ENCODE measurements around the gene TRAF3.
A peak's percentile ranks its signal among the peaks of the same experiment; 100 is the strongest.

The TRAF3 gene

GRCh38 chr14:102776761-102777710 lies at the start of gene TRAF3:
TSS of gene TRAF3 (plus strand) at chr14:102777449. CDS start at chr14:102870202, 92,753 bp downstream.
- DNase-seq (ENCODE audit: low read depth in 4 of 4, low spot score in 1 of 4), result peak; percentile 41 to 75 (median 65)

GRCh38 chr14:102728501-102728900 lies 48.7 kb upstream of the TRAF3 start:
- DNase-seq (ENCODE audit: low read depth in 4 of 4, low spot score in 1 of 4), result no peak

- no peak for DNase-seq (ENCODE audit: low read depth in 4 of 4, low spot score in 1 of 4)
These were observed 48.0 kb upstream of the TRAF3 start for GRCh38 chr14:102729268-102729667.

- DNase-seq (ENCODE audit: low read depth in 4 of 4, low spot score in 1 of 4), result no peak
These were observed 47.4 kb upstream of the TRAF3 start for GRCh38 chr14:102729825-102730224.

DNA sequence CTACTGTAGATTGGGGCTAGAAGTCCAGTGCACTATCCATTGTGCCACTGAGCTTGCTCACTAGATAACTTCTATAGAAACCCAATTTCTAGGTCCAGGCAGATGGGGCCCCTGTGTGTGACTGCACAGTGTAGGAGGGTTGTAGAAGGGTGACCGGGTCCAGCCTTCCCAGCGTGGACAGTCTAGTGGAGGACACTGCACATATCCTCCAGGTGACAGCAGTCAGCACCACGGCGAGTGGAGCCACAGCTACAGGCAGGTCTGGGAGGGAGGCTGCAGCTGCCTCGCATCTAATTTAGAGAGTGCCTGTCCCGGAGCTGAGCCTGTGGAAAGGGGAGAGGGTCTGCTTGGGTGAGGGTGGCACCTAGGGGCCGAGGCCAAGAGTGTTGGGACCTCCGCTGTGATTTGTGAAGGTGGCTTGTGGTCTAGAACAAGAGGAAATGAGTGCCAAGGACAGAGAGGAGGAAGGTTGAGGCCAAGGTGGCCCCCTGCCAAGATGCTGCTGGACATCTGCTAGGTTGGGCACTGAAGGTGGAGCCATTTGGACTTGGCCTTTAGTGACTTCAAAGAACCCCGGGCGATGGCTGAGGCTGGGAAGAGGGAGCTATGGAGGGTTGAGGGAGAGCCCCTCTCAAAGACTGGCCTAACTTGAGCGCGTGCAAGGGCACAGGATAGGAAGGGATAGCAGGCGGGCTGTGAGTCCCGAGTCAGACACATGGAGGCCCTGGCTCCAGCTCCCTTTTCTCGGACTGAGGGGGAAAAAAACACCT lies 46.0 kb upstream of the TRAF3 start:
- no peak for DNase-seq (ENCODE audit: low read depth in 4 of 4, low spot score in 1 of 4)

DNA sequence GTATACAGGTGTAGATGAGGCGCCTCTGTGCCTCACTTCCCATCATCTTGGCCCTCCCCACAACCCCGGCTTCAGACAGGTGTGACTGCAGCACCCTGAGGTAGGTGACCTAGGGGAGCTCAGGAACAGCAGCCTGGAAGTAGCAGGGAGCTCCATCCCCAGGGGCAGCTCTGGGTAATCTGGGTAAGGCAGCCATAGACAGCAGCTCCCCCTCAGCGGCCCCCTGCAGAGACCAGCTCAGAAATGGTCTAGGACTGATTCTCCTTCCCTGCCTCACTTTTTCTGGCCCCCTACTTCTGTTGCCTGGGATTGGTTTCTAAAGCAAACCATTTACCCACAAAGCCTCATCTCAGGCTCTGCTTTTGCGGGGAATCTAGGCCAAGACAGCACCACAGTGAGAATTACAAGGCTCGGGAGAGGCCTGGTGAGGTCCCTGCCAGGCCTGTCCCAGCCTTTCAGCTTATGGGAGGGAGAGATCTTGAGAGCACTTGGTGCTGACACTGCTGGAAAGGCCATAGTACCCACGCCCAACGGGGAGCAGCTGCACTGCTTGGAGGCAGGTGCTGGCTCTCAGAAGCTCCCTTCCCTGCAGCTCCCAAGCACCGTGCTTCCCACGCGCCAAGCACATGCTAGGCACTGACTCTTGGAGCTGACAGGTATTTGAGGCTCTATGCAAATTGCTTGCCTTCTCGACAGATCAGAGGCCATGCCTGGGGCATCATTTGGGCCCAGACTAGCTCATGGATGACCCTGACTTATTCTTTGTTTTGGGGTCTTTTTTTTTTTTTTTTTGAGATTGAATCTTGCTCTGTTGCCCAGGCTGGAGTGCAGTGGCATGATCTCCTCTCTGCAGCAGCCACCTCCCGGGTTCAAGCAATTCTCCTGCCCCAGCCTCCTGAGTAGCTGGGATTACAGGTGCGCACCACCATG lies 45.1 kb upstream of the TRAF3 start:
- no peak for DNase-seq (ENCODE audit: low read depth in 4 of 4, low spot score in 1 of 4)

GRCh38 chr14:102732924-102733323 lies 44.3 kb upstream of the TRAF3 start:
- DNase-seq (ENCODE audit: low read depth in 4 of 4, low spot score in 1 of 4), result no peak

GRCh38 chr14:102733326-102733725 lies 43.9 kb upstream of the TRAF3 start:
- no peak for DNase-seq (ENCODE audit: low read depth in 4 of 4, low spot score in 1 of 4)

DNA sequence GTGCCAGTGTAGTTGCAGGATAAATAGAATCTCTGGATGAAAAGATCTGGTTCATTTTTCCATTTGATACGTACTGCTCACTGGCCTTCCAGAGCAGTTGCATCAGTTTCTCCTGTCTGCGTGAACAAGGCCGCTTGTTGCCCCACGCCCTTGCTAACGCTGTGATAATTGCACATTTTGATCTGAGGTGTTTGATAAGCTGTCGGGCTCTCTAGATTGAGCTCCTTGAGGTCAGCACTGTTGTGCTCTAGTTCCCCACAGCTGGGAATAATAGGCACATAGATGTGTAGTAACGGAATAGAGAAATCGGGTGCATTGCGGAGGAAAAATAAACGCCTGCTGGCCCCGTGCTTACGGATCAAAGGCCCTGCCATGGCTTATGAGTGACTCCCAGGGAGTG lies 42.8 kb upstream of the TRAF3 start:
- no peak for DNase-seq (ENCODE audit: low read depth in 4 of 4, low spot score in 1 of 4)

DNA sequence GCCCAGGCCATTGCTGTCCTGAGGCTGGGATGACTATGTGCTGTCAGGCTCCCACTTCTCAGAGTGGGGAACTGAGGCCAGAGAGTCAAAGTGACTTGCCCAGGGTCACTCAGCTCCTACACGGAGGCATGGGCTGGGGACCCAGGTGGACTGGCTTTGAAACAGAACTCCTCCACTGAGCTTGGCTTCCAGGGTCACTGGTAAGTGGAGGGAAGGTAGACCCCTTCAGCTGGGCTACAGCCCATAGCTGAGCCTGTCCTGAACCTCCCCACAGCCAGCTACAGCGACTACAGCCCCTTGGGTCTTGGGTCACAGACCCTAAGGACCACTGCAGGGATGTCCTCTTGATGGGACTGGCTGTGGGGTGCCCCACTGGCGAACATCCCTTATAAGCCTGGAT lies 40.3 kb upstream of the TRAF3 start:
- no peak for DNase-seq (ENCODE audit: low read depth in 4 of 4, low spot score in 1 of 4)

DNA sequence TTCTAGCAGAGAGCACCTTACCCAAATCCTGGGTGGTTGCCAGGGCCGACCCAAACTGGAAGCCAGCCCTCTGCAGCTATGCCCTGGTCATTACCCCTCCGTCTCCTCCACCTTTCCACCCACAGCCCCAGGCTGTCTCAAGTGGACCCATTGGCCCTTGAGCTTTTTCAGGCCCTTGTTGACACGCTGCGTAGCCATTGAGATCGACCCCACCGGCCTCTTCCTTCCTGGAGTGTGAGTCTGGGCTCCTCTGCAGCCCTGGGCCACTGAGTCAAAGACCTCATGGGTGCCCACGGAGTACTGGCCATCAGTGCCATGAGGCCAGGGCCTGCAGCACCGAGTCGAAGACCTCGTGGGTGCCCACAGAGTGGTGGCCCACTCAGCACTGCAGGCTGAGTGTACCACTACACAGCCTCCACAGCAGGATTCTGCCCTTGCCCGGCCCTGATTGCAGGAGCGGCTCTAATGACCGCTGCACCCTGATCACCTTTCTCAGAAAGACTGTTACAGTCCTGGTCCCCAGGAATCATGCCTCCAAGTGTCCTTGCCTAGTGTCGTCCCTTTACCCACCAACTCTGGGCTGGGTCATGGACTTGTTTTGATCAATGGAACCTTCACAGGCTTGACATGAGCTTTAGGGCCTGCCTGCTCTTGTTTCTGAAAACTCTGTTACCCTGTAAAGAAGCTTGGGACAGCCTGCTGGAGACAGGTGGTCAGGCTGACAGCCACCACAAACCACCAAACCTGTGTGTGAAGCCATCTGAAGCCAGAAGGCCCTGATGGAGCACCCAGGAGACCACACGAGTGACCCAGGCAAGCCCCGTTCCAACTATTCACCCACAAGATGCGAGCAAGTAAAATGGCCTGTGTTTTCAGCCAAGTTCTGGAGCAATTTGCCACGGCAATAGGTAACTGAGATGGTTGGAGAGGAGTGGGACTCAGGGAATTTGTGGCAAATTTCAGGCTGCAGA lies 39.6 kb upstream of the TRAF3 start:
- no peak for DNase-seq (ENCODE audit: low read depth in 4 of 4, low spot score in 1 of 4)

DNA sequence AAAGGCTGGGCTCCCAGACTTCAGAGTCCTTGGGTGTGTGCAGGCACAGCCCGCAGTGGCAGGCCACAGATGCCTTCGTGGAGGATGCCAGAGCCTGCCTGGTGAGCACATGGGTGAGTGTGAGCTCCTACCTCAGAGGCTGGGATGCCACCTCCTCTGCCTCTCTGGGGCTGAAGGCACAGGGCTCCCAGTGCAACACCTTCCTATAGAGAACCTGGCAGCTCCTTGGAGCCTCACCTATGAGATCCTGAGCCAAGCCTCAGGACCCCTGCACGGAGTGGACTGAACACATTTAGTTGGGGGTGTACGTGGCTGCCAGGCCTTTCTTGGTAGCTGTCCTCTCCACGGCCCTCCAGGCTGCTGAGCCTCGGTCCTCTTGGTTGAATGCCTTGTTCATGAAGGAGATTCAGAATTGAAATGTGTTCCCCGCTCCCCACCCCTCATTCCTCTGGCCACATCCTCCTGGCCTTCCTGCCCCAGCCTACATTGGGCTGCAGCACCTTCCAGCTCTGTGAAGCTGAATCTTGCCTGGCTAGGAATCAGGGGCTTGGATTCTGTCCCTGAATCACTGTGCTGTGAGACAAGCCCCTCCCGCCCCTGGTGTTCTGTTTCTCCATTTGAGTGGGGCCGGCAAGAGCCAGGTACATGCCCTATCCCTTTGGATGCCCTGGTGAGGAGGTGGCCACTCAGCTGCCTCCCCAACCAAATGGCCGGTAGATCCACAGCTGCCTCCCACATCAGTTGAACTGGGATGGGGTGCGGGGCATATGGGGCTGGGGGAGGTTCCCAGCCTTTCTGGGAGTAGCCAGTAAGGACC lies 38.7 kb upstream of the TRAF3 start:
- no peak for DNase-seq (ENCODE audit: low read depth in 4 of 4, low spot score in 1 of 4)

GRCh38 chr14:102739190-102739469 lies 38.1 kb upstream of the TRAF3 start:
- no peak for DNase-seq (ENCODE audit: low read depth in 4 of 4, low spot score in 1 of 4)

GRCh38 chr14:102746634-102747438 lies 30.4 kb upstream of the TRAF3 start:
- no peak for DNase-seq (ENCODE audit: low read depth in 4 of 4, low spot score in 1 of 4)

GRCh38 chr14:102748806-102749205 lies 28.4 kb upstream of the TRAF3 start:
- no peak for DNase-seq (ENCODE audit: low read depth in 4 of 4, low spot score in 1 of 4)

DNA sequence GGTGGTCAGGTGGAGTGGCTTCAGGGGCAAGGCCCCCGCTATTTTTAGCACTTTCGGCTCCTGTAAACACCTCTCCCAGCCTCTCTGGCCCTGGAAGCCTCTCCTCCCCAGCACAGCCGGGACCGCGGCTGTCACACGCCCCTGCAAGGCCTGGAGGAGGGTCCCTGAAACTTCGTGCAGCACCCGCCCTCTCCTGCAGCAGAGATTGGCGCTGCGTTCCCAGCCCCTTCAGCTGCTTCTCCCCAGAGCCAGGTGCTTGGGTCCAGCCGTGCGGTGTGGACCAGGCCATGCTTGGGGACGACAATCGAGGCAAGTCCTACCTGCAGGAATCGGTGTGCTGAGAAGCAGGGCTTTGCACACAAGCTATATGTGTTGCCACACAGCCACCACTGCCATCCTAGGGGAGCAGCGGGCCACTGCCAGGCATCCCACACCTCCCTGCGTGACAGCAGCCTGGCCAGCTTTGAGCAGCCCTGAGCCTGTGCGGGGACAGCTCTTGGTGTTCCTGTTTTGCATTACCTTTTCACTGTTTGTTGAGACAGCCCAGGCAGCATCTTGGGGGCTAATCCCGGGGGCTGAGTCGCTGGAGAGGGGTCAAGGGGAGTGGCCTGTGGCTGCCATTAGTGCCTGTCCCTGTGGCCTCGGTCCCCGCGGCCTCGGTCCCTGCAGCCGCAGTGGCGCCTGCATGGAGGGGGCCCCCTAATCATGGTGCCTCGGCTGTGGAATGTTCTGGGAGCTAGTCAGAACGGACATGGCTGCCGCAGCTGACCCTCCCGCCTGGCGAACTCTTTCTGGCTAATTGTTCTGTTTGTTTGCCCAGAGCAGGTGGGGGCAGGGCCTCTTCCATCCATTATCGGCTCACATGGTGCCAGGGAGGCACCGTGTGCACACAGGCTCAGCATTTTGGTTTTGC lies 27.6 kb upstream of the TRAF3 start:
- no peak for DNase-seq (ENCODE audit: low read depth in 4 of 4, low spot score in 1 of 4)

DNA sequence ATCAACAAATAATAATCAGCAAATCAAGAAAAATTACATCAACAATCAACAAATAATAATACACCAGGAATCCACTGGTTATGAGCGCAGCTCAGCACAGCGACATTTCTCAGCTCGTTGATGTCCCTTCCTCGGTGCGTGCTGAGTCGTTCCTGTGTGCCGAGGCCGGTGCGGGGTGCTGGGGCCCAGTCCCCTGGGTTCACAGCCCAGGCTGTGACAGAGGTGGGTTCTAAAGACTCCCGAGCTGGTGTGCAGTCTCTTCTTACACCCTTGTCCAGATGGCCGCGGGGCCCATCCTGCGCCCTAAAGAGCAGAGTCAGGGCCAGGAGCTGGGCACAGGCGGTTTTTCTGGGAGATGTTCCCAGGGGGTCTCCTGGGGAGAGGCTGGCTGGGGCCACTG lies 26.9 kb upstream of the TRAF3 start:
- no peak for DNase-seq (ENCODE audit: low read depth in 4 of 4, low spot score in 1 of 4)
